ENCODE results near the gene RIPK3. TPM values are rescaled to one million over a fixed set of nuclear protein-coding genes. Genes with fewer than 3 reads are reported as not detected.
A peak's percentile ranks its signal among the peaks of the same experiment; 100 is the strongest.
"Not testable (repeated sequence)": the region's sequence is repeated elsewhere in the genome, so short reads cannot be mapped to it uniquely, and the experiment has no call there.

RIPK3 gene
- total and polyA plus RNA-seq, 2 donors from 2014 or later, result 5.1 to 19.5 TPM

- DNase-seq (peak in 1 of 5 donors; percentile 82), FAIRE-seq (no peak)
- intact Hi-C loops (cut with DNase I), result no loop called here
- no peak for TF ChIP-seq CTCF (IDR thresholded peaks at IDR 0.05; ENCODE audit: borderline replicate concordance, extremely low read depth, insufficient read depth)
- Histone ChIP-seq H3K9me3 (ENCODE audit: control insufficient read depth in 2 of 3, insufficient read depth in 1 of 3, low read length in 3 of 3) (no peaks in the 10 kb centered on the region), H3K27ac (ENCODE audit: low read depth in 2 of 2, low read length in 2 of 2) (no peak overlapping the region), H3K36me3 (ENCODE audit: control insufficient read depth in 2 of 3, insufficient read depth in 3 of 3, low read length in 3 of 3) (no peaks in the 10 kb centered on the region), H3K4me3 (ENCODE audit: low read length in 3 of 3) (no peak overlapping the region), H3K27me3 (ENCODE audit: control insufficient read depth, insufficient read depth, low read length) (peaks cover 14% of the 10 kb centered on the region), H3K4me1 (ENCODE audit: control insufficient read depth in 2 of 3, insufficient read depth in 2 of 3, low read depth in 1 of 3, low read length in 3 of 3) (peaks cover 0 to 11% (median 10%) of the 10 kb centered on the region in 3 donors), H3K9ac (ENCODE audit: low read length in 3 of 3) (no peak overlapping the region)
Observed at GRCh38 chr14:24329736-24330135, 10.1 kb downstream of the RIPK3 start.

- Histone ChIP-seq H3K9me3 (ENCODE audit: control insufficient read depth in 2 of 3, insufficient read depth in 1 of 3, low read length in 3 of 3) (no peaks in the 10 kb centered on the region), H3K27me3 (ENCODE audit: control insufficient read depth, insufficient read depth, low read length) (peaks cover 13% of the 10 kb centered on the region), H3K27ac (ENCODE audit: low read depth in 2 of 2, low read length in 2 of 2) (no peak overlapping the region), H3K4me3 (ENCODE audit: low read length in 3 of 3) (no peak overlapping the region), H3K36me3 (ENCODE audit: control insufficient read depth in 2 of 3, insufficient read depth in 3 of 3, low read length in 3 of 3) (no peaks in the 10 kb centered on the region), H3K4me1 (ENCODE audit: control insufficient read depth in 2 of 3, insufficient read depth in 2 of 3, low read depth in 1 of 3, low read length in 3 of 3) (peaks cover 0 to 11% (median 10%) of the 10 kb centered on the region in 3 donors), H3K9ac (ENCODE audit: low read length in 3 of 3) (no peak overlapping the region)
- no peak for DNase-seq
- no peak for TF ChIP-seq CTCF (IDR thresholded peaks at IDR 0.05; ENCODE audit: borderline replicate concordance, extremely low read depth, insufficient read depth)
- intact Hi-C loops (cut with DNase I), result no loop called here
- no peak for FAIRE-seq
Observed at GRCh38 chr14:24329073-24329663, 10.6 kb downstream of the RIPK3 start.

- H3K9ac ChIP-seq (ENCODE audit: low read length in 3 of 3); H3K27me3 ChIP-seq (ENCODE audit: control insufficient read depth, insufficient read depth, low read length); DNase-seq; intact Hi-C loops (cut with DNase I); FAIRE-seq; H3K27ac ChIP-seq (ENCODE audit: low read depth in 2 of 2, low read length in 2 of 2); H3K9me3 ChIP-seq (ENCODE audit: control insufficient read depth in 2 of 3, insufficient read depth in 1 of 3, low read length in 3 of 3); H3K4me3 ChIP-seq (ENCODE audit: low read length in 3 of 3); H3K36me3 ChIP-seq (ENCODE audit: control insufficient read depth in 2 of 3, insufficient read depth in 3 of 3, low read length in 3 of 3): not testable (repeated sequence)
- peak; percentile 52 for TF ChIP-seq CTCF (IDR thresholded peaks at IDR 0.05; ENCODE audit: borderline replicate concordance, extremely low read depth, insufficient read depth)
- peaks cover 0 to 11% (median 5%) of the 10 kb centered on the region in 3 donors for H3K4me1 ChIP-seq (ENCODE audit: control insufficient read depth in 2 of 3, insufficient read depth in 2 of 3, low read depth in 1 of 3, low read length in 3 of 3)
Observed at GRCh38 chr14:24327914-24328313, 11.9 kb downstream of the RIPK3 start.

GRCh38 chr14:24327303-24327702 lies 12.5 kb downstream of the RIPK3 start:
- Histone ChIP-seq H3K9me3 (ENCODE audit: control insufficient read depth in 2 of 3, insufficient read depth in 1 of 3, low read length in 3 of 3) (no peaks in the 10 kb centered on the region), H3K27me3 (ENCODE audit: control insufficient read depth, insufficient read depth, low read length) (peaks cover 2% of the 10 kb centered on the region), H3K9ac (ENCODE audit: low read length in 3 of 3) (no peak overlapping the region), H3K4me3 (ENCODE audit: low read length in 3 of 3) (no peak overlapping the region), H3K4me1 (ENCODE audit: control insufficient read depth in 2 of 3, insufficient read depth in 2 of 3, low read depth in 1 of 3, low read length in 3 of 3) (peaks cover 0 to 6% (median 2%) of the 10 kb centered on the region in 3 donors), H3K36me3 (ENCODE audit: control insufficient read depth in 2 of 3, insufficient read depth in 3 of 3, low read length in 3 of 3) (no peaks in the 10 kb centered on the region), H3K27ac (ENCODE audit: low read depth in 2 of 2, low read length in 2 of 2) (no peak overlapping the region)
- intact Hi-C loops (cut with DNase I), result no loop called here
- FAIRE-seq, result no peak
- TF ChIP-seq CTCF (IDR thresholded peaks at IDR 0.05; ENCODE audit: borderline replicate concordance, extremely low read depth, insufficient read depth), result no peak
- no peak for DNase-seq

All from kidney (tissue), 14 donors.